ENCODE results near the gene SEMA4B.

The SEMA4B gene

DNA sequence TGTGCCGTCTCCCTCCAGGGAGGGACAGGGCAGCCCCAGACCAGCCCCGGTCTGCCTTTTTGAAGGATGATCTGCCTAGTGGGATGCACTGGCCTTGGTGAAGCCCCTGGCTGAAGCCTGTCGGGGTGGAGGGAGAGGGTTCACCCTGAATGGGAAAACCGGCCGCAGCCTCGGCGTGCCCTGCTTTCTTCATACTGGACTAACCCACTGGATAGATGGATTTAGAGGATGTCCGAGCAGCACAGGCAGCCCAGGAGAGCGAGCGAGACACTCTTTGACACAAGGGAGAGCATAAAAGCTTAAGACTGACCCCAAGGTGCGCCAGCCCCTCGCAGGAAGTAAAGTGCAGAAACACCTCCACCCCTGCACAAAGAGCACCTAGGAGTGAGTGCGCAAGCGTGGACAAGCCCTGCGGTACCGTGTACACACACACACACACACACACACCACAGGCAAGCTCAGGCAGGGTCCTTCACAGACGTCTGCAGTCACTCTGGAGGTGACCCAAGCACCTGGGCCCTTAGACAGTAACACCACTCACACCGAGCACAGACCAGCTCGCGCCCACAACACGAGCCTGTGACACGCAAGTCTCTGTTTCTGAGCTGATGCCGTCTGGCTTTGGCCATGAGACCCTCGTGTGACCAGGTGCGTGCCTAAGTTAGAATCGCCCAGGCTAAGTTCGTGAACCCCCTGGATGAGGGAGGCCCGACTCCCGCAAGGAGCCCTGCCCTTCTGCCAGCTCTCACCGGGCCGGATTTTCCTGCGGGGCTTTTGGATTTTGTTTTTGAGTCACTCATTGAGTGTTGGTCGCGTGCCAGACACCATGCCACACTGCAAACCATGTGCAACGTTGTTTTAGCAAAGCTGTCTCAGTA lies 11.3 kb downstream of the SEMA4B start:
- ChIA-PET CTCF (interaction anchor here (1.6 kb wide), 1 partner anchor 9 kb away, joined by 4 read pairs; no protein-coding TSS in a partner anchor), POLR2A (interaction anchor here (0.6 to 1.1 kb wide), 2 partner anchors 11 to 62 kb away, joined by 3 to 4 read pairs; partner anchors contain the start of gene SEMA4B)
- DNase-seq (ENCODE audit: extremely low spot score) = no peak
- TF ChIP-seq LEF1 (IDR thresholded peaks at IDR 0.05; ENCODE audit: borderline replicate concordance) (no peak), TARDBP (IDR thresholded peaks at IDR 0.05) (no peak), L3MBTL2 (conservative IDR thresholded peaks at IDR 0.05) (no peak), CTBP1 (IDR thresholded peaks at IDR 0.05; ENCODE audit: borderline replicate concordance) (no peak), SUZ12 (IDR thresholded peaks at IDR 0.05) (no peak), ZNF384 (IDR thresholded peaks at IDR 0.05) (no peak), NFRKB (IDR thresholded peaks at IDR 0.05) (no peak), HDGF (IDR thresholded peaks at IDR 0.05; ENCODE audit: borderline replicate concordance) (no peak), ELF4 (IDR thresholded peaks at IDR 0.05) (no peak), FOXK2 (IDR thresholded peaks at IDR 0.05) (no peak), FOXM1 (IDR thresholded peaks at IDR 0.05; ENCODE audit: borderline replicate concordance) (no peak), SP1 (IDR thresholded peaks at IDR 0.05) (no peak), FOXA1 (IDR thresholded peaks at IDR 0.05) (no peak), BHLHE40 (IDR thresholded peaks at IDR 0.05; ENCODE audit: borderline replicate concordance) (no peak), ARNT (IDR thresholded peaks at IDR 0.05) (no peak)
- TF ChIP-seq, protein P1, sequence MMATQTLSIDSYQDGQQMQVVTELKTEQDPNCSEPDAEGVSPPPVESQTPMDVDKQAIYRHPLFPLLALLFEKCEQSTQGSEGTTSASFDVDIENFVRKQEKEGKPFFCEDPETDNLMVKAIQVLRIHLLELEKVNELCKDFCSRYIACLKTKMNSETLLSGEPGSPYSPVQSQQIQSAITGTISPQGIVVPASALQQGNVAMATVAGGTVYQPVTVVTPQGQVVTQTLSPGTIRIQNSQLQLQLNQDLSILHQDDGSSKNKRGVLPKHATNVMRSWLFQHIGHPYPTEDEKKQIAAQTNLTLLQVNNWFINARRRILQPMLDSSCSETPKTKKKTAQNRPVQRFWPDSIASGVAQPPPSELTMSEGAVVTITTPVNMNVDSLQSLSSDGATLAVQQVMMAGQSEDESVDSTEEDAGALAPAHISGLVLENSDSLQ (IDR thresholded peaks at IDR 0.05) = no peak

DNA sequence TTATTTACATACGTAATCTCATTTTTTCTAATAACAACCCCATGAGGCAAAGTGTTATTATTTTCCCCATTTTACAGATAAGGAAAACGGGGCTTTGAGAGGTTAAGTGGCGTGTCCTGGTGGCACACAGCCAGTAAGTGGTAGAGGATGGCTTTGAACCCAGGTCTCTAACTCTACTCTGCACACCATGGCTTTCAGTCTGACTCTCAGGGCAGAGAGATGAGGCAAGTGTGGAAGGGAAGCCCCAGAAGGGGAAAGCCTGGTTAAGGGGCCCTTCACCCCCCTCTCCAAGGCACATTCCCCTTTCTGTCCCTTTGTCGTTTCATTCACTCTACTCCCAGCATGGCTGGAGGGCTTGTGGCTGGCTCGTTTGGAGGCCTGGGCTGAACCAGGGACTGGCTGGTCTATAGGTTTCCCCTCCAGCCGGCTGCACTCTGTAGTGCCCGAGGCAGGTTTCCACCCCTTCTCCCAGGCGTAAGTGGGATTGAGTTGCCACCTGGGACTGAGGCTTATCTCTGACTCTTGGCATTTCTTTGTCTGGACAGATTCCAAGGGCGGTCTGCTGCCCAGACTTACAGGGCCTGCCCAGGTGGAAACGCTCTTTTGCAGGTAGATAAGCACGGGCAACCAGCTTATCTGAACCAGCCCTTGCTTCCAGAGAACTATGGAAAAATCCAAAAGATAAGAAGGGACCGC lies 12.1 kb downstream of the SEMA4B start:
- DNase-seq (ENCODE audit: extremely low spot score) = no peak

DNA sequence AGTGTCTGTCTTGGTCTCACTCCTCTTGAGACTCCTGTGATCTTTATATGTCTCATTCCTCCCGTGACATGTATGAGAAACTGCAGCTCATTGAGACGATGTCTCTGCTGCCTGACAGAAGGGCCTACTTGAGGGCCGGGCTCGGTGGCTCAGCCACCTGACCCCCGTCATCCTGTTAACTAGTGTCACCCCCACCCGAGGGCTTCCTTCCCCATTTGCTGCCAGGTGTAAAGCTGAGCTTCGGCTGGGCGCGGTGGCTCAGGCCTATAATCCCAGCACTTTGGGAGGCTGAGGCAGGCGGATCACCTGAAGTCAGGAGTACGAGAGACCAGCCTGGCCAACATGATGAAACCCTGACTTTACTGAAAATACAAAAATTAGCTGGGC lies 12.7 kb downstream of the SEMA4B start:
- TF ChIP-seq CTBP1 (IDR thresholded peaks at IDR 0.05; ENCODE audit: borderline replicate concordance) = no peak
- TF ChIP-seq HDGF (IDR thresholded peaks at IDR 0.05; ENCODE audit: borderline replicate concordance) = no peak
- TF ChIP-seq ARNT (IDR thresholded peaks at IDR 0.05) = no peak
- TF ChIP-seq BHLHE40 (IDR thresholded peaks at IDR 0.05; ENCODE audit: borderline replicate concordance) = no peak
- TF ChIP-seq L3MBTL2 (conservative IDR thresholded peaks at IDR 0.05) = no peak
- no peak for TF ChIP-seq FOXA1 (IDR thresholded peaks at IDR 0.05)
- TF ChIP-seq ZNF384 (IDR thresholded peaks at IDR 0.05) = no peak
- no peak for TF ChIP-seq SP1 (IDR thresholded peaks at IDR 0.05)
- TF ChIP-seq NFRKB (IDR thresholded peaks at IDR 0.05) = no peak
- no peak for TF ChIP-seq SUZ12 (IDR thresholded peaks at IDR 0.05)
- CTCF ChIA-PET = interaction anchor here (0.7 to 1.5 kb wide), 4 partner anchors 14 to 1094 kb away, joined by 3 to 7 read pairs (median 4); partner anchors contain the start of genes SEMA4B and TTLL13

More for the DNA sequence above, 12.1 kb downstream of the SEMA4B start:
- ChIA-PET CTCF (interaction anchor here (0.7 to 1.6 kb wide), 4 partner anchors 8 to 1093 kb away, joined by 3 to 5 read pairs (median 4); partner anchors contain the start of gene TTLL13), POLR2A (interaction anchor here (1.1 to 1.4 kb wide), 2 partner anchors 12 kb away, joined by 4 to 5 read pairs; partner anchors contain the start of gene SEMA4B)
- TF ChIP-seq TARDBP (IDR thresholded peaks at IDR 0.05) (no peak), SUZ12 (IDR thresholded peaks at IDR 0.05) (no peak)

GRCh38 chr15:90214553-90215196 lies 13.5 kb downstream of the SEMA4B start:
- no peak for TF ChIP-seq HDGF (IDR thresholded peaks at IDR 0.05; ENCODE audit: borderline replicate concordance)
- TF ChIP-seq ELF4 (IDR thresholded peaks at IDR 0.05) = no peak
- ChIA-PET CTCF (interaction anchor here (0.6 to 2.6 kb wide), 7 partner anchors 15 to 237 kb away, joined by 3 to 8 read pairs (median 5); partner anchors contain the start of genes CIB1, GDPGP1, SEMA4B and TTLL13), POLR2A (interaction anchor here (1.4 kb wide), 1 partner anchor 14 kb away, joined by 5 read pairs; the partner anchor contains the start of gene SEMA4B)
- DNase-seq (ENCODE audit: extremely low spot score) = peak; percentile 52

More for the DNA sequence above, 12.7 kb downstream of the SEMA4B start:
- no peak for DNase-seq (ENCODE audit: extremely low spot score)
- POLR2A ChIA-PET = interaction anchor here (1.4 kb wide), 1 partner anchor 13 kb away, joined by 5 read pairs; the partner anchor contains the start of gene SEMA4B

DNA sequence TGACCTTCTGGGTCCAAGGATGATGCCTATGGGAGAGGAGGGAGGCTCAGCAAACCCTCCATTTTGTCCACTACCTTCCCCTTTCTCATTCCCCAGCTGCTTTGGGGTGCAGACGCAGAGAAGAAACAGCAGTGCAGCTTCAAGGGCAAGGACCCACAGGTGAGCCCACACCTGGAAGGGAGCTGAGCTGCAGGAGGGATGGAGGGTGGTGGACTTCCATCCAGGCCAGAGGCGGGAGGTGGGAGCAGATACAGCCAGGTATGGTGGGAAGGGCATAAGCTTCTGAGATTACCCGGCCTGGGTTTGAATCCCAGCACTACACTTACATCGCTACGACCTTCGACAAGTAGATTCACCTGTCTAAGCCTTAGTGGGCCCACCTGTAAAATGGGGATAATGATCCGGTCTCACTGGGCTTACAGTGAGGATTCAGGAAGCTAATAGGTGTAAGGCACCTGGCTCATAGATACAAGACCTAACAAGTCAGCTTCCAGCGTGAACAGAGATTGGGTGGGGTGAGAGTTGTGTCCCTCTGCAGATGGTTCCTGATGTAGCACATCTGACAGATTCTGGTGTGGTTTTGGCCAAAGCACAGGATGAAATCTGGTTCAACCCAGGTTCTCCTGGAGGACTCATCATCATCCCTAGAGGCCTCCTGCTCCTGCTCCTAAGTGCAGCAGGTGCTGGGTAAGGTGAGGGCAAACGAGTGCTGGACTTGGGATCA lies 16.7 kb downstream of the SEMA4B start:
- no peak for DNase-seq (ENCODE audit: extremely low spot score)
- ChIA-PET CTCF (interaction anchor here (2.3 kb wide), 1 partner anchor 75 kb away, joined by 11 read pairs; no protein-coding TSS in a partner anchor), POLR2A (interaction anchor here (1.0 to 1.3 kb wide), 2 partner anchors 16 to 17 kb away, joined by 3 read pairs; partner anchors contain the start of genes CIB1 and SEMA4B)
- TF ChIP-seq HDGF (IDR thresholded peaks at IDR 0.05; ENCODE audit: borderline replicate concordance) = no peak
- no peak for TF ChIP-seq FOXM1 (IDR thresholded peaks at IDR 0.05; ENCODE audit: borderline replicate concordance)
- TF ChIP-seq L3MBTL2 (conservative IDR thresholded peaks at IDR 0.05) = no peak
- no peak for TF ChIP-seq ZNF384 (IDR thresholded peaks at IDR 0.05)
- TF ChIP-seq BHLHE40 (IDR thresholded peaks at IDR 0.05; ENCODE audit: borderline replicate concordance) = no peak
- TF ChIP-seq LEF1 (IDR thresholded peaks at IDR 0.05; ENCODE audit: borderline replicate concordance) = no peak
- no peak for TF ChIP-seq SP1 (IDR thresholded peaks at IDR 0.05)
- no peak for TF ChIP-seq SUZ12 (IDR thresholded peaks at IDR 0.05)
- TF ChIP-seq ELF4 (IDR thresholded peaks at IDR 0.05) = no peak
- TF ChIP-seq FOXK2 (IDR thresholded peaks at IDR 0.05) = no peak
- no peak for TF ChIP-seq TARDBP (IDR thresholded peaks at IDR 0.05)
- TF ChIP-seq CTBP1 (IDR thresholded peaks at IDR 0.05; ENCODE audit: borderline replicate concordance) = no peak
- TF ChIP-seq, protein P1 (IDR thresholded peaks at IDR 0.05) = no peak
- TF ChIP-seq NFRKB (IDR thresholded peaks at IDR 0.05) = no peak
- no peak for TF ChIP-seq FOXA1 (IDR thresholded peaks at IDR 0.05)
- TF ChIP-seq ARNT (IDR thresholded peaks at IDR 0.05) = no peak
